T-helper 2 cell treated with Interferon-gamma antibody and Interleukin-4, amounts not matched to agents 5 μg/mL and 100 μg/mL, for 36 hours (primary cell): ENCODE data around the gene KRTAP10-10.
"Not testable (repeated sequence)": the region's sequence is repeated elsewhere in the genome, so short reads cannot be mapped to it uniquely, and the experiment has no call there.

Experiments used
- DNase-seq: peaks from one replicate; pipeline ENCODE4 v3.0.0; 2021; ENCODE audit warnings: low spot score
- H3K27ac Mint-ChIP-seq: one replicate; pipeline ENCODE4 v1.8.0; 2021; ENCODE audit warnings: mild to moderate bottlenecking, mixed read lengths
- H3K27me3 Mint-ChIP-seq: one replicate; pipeline ENCODE4 v1.8.0; 2021; ENCODE audit warnings: low read depth, mixed read lengths
- H3K36me3 Mint-ChIP-seq: one replicate; pipeline ENCODE4 v1.8.0; 2021; ENCODE audit warnings: low read depth, mixed read lengths
- H3K4me1 Mint-ChIP-seq: one replicate; pipeline ENCODE4 v1.8.0; 2021; ENCODE audit warnings: low read depth, mixed read lengths
- H3K4me3 Mint-ChIP-seq: one replicate; pipeline ENCODE4 v1.8.0; 2022; ENCODE audit warnings: mild to moderate bottlenecking, moderate library complexity, mixed read lengths
- H3K9me3 Mint-ChIP-seq: one replicate; pipeline ENCODE4 v1.8.0; 2021; ENCODE audit warnings: mixed read lengths

Gene KRTAP10-10, protein sequence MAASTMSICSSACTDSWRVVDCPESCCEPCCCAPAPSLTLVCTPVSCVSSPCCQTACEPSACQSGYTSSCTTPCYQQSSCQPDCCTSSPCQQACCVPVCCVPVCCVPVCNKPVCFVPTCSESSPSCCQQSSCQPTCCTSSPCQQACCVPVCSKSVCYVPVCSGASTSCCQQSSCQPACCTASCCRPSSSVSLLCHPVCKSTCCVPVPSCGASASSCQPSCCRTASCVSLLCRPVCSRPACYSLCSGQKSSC

GRCh38 chr21:44637018-44637850 lies at the start of gene KRTAP10-10:
Gene KRTAP10-10, plus strand, starts transcription at chr21:44637356. Its CDS starts 62 bp downstream, at chr21:44637418.
- DNase-seq: no peak
- no peak within 1 kb of the TSS for H3K4me3 Mint-ChIP-seq
- peaks cover 5% of the 10 kb centered on the region for H3K27me3 Mint-ChIP-seq
- H3K27ac Mint-ChIP-seq: no peak within 1 kb of the TSS
- peaks cover 33% of the 10 kb centered on the region for H3K9me3 Mint-ChIP-seq
- no peaks in the 10 kb centered on the region for H3K4me1 Mint-ChIP-seq
- H3K36me3 Mint-ChIP-seq: peaks cover 2% of the 10 kb centered on the region

DNA sequence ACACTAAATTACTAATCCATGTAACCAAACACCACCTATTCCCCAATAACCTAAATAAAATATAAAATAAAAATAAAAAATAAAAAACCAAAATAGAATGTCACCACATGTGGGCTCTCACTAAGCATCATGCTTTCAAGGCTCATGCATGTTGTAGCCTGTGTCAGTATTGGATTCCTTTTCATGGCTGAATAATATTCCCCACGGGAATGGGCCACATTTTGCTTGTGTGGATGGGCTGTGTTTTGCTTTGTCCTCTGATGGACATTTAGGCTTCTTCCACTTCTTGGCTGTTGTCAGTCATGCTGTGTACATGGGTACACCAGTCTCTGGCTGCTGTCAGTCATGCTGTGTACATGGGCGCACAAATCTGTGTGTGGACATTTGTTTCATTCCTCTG lies 48.1 kb upstream of the KRTAP10-10 start:
- H3K4me3 Mint-ChIP-seq: no peak overlapping the region
- peaks cover 2% of the 10 kb centered on the region for H3K4me1 Mint-ChIP-seq
- DNase-seq: no peak
- H3K9me3 Mint-ChIP-seq: no peaks in the 10 kb centered on the region
- H3K36me3 Mint-ChIP-seq: no peaks in the 10 kb centered on the region
- peaks cover 27% of the 10 kb centered on the region for H3K27me3 Mint-ChIP-seq
- H3K27ac Mint-ChIP-seq: no peak overlapping the region

- Mint-ChIP-seq H3K4me1 (no peaks in the 10 kb centered on the region), H3K27me3 (peaks cover 27% of the 10 kb centered on the region), H3K27ac (no peak overlapping the region), H3K36me3 (no peaks in the 10 kb centered on the region), H3K9me3 (no peaks in the 10 kb centered on the region), H3K4me3 (no peak overlapping the region)
- DNase-seq: no peak
Observed at GRCh38 chr21:44589586-44590305, 47.4 kb upstream of the KRTAP10-10 start.

GRCh38 chr21:44590311-44590721 lies 46.8 kb upstream of the KRTAP10-10 start:
- Mint-ChIP-seq H3K4me3 (no peak overlapping the region), H3K36me3 (no peaks in the 10 kb centered on the region), H3K27ac (no peak overlapping the region), H3K27me3 (peaks cover 24% of the 10 kb centered on the region), H3K4me1 (no peaks in the 10 kb centered on the region), H3K9me3 (no peaks in the 10 kb centered on the region)
- no peak for DNase-seq

DNA sequence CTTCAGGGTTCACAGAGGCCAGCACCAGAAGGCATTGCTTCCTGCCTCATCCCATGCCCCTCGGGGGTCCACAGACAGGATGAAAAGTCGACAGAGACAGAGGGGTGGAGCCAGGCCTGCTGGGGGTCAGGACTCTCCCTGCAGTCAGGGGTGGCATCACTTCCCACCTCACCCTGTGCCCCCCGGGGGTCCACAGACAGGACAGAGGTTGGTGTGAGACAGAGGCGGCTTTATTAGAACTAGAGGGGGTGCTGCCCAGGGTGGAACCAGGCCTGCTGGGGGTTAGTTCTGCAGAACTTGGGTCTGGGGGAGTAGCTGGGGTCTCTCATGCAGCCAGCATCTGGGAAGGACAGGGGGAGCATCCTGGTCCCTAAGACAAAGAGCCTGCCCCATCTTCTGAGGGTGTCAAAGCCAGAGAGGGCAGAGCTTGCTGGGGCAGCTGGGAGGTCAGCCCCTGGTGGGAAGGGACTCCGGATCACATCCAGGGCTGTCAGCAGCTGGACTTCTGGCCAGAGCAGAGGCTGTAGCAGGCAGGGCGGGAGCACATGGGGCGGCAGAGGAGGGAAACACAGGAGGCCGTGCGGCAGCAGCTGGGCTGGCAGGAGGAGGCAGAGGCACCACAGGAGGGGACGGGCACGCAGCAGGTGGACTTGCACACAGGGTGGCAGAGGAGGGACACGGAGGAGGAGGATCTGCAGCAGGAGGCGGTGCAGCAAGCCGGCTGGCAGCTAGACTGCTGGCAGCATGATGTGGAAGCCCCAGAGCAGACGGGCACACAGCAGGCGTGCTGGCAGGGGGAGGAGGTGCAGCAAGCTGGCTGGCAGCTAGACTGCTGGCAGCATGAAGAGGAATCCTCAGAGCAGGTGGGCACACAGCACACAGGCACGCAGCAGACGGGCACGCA lies 46.0 kb upstream of the KRTAP10-10 start:
- DNase-seq, H3K27ac Mint-ChIP-seq, H3K4me1 Mint-ChIP-seq, H3K36me3 Mint-ChIP-seq, H3K4me3 Mint-ChIP-seq, H3K9me3 Mint-ChIP-seq: not testable (repeated sequence)
- peaks cover 18% of the 10 kb centered on the region for H3K27me3 Mint-ChIP-seq

- not testable (repeated sequence) for H3K4me1 Mint-ChIP-seq, H3K27ac Mint-ChIP-seq, H3K4me3 Mint-ChIP-seq, H3K9me3 Mint-ChIP-seq, DNase-seq, H3K36me3 Mint-ChIP-seq
- H3K27me3 Mint-ChIP-seq: peaks cover 13% of the 10 kb centered on the region
Observed at GRCh38 chr21:44591801-44592130, 45.4 kb upstream of the KRTAP10-10 start.

DNA sequence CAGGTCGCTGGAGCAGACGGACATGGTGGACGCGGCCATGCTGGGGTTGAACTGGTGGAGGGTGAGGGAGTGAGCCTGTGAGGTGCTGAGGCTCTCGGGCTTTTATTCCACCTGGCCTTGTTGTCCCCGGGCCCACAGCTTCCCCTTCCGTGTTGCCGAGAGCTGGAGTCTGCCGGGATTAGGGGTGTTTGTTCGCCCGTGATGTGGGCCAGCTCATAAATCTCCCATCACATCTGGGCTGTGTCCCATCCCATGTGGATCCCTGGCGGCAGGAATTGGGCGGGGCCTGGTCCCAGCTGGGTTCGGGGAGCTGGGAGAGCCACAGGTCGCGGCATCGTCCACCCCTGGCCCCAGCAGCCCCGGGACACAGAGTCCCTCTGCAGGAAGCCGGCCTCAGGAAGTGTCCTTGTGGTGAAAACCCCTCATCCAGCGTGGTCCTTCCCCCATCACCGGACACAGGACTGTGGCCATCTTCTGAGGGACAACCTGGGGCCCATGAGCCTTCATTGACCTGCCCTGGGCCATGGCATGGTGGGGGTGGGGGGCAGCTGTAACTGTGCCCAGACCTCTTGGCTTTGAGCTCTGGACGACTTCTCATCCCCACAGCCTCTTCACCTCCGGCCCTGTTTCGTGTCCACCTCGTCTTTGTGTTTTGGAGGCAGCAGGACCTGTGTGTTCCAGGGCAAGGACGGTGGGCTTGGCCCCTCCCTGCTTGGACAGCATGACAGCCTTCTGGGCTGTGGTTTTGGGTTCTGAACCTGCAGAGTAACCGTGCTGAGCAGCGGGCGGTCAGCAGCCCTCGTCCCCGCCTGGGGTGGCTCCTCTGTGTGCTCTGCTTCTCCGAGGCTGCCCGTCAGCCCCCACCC lies 44.5 kb upstream of the KRTAP10-10 start, which contains the start of gene KRTAP10-6:
Gene KRTAP10-6, minus strand, starts transcription at position 60 of the 866 bp plus-strand sequence. Its CDS starts 21 bp downstream, at position 39.
- Mint-ChIP-seq H3K27ac (no peak within 1 kb of the TSS), H3K27me3 (peaks cover 5% of the 10 kb centered on the region), H3K9me3 (no peaks in the 10 kb centered on the region), H3K36me3 (no peaks in the 10 kb centered on the region), H3K4me3 (no peak within 1 kb of the TSS), H3K4me1 (no peaks in the 10 kb centered on the region)
- DNase-seq: no peak

- DNase-seq: no peak
- Mint-ChIP-seq H3K27me3 (peaks cover 2% of the 10 kb centered on the region), H3K9me3 (no peaks in the 10 kb centered on the region), H3K4me1 (no peaks in the 10 kb centered on the region), H3K4me3 (no peak overlapping the region), H3K27ac (no peak overlapping the region), H3K36me3 (no peaks in the 10 kb centered on the region)
Observed at GRCh38 chr21:44593598-44594405, 43.4 kb upstream of the KRTAP10-10 start.

DNA sequence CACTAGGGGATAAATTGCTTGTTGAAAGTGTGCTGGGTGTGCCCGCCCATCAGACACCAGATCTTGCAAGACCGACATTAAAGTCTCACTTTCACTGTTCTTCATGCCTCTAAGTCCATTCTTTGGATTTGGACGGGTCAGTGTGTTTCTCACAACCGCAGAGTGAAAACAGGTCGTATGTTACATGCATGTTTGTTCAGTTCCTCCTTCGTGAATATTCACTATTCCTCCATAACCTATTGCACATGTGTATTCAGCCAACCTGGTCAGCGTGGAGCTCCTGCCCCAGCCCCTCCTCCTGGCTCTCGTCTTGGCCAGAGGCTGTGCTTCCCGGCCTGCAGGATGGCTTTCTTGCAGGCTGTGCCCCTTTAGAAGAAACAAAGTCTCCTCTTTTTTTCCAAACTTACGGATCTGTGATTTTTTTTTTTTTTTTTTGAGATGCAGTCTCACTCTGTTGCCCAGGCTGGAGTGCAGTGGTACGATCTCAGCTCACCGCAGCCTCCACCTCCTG lies 42.7 kb upstream of the KRTAP10-10 start:
- Mint-ChIP-seq H3K36me3 (no peaks in the 10 kb centered on the region), H3K4me3 (no peak overlapping the region), H3K27ac (no peak overlapping the region), H3K4me1 (no peaks in the 10 kb centered on the region), H3K27me3 (peaks cover 2% of the 10 kb centered on the region), H3K9me3 (no peaks in the 10 kb centered on the region)
- DNase-seq: no peak

DNA sequence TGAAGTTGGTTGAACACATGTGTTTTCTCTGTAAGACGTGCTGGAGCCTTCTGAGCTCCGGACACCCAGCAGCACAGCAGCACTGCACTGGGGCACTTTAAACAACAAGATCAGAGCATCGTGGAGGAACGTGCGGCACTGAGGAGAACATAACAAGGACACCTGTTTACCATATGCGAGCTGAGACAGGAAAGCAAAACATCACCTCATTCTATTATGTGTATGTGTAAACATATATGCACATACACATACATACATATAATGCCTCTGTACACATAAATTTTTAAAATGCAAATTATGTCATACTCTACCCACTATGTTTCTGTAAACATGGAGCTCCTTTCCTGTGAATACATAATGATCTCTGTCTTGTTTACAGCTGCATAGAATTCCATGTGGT lies 41.6 kb upstream of the KRTAP10-10 start:
- Mint-ChIP-seq H3K36me3 (no peaks in the 10 kb centered on the region), H3K9me3 (no peaks in the 10 kb centered on the region), H3K4me1 (no peaks in the 10 kb centered on the region), H3K4me3 (no peak overlapping the region), H3K27me3 (peaks cover 2% of the 10 kb centered on the region), H3K27ac (no peak overlapping the region)
- DNase-seq: no peak

DNA sequence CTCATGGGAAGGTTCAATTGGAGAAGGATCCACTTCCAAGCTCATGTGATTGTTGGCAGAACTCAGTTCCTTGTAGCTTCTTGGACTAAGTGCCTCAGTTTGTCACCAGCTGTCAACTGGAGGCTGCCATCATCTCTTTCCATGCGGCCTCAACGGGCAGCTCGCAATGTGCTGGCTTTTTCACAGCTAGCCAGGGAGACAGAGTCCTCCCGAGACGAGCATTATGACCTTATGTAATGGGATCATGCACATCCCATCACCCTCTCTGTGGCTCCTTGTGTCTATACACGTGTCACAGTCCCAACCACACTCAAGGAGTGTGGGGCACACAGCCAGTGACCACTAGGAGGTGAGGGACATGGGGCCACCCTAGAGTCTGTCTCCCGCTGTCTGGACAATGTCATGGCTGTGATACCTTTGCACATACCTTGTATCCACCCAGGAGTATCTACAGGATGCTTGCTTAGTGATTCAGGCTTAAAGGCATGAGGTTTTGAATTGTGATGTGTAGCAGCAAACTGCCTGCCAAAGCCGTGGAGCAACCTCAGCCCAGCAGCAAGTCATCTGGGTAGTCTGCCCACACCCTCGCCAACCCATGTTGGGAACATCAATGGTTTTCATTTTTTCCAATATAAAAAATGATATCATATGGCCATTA lies 41.0 kb upstream of the KRTAP10-10 start:
- no peak for DNase-seq
- H3K4me1 Mint-ChIP-seq: no peaks in the 10 kb centered on the region
- peaks cover 2% of the 10 kb centered on the region for H3K27me3 Mint-ChIP-seq
- H3K9me3 Mint-ChIP-seq: no peaks in the 10 kb centered on the region
- no peak overlapping the region for H3K27ac Mint-ChIP-seq
- H3K4me3 Mint-ChIP-seq: no peak overlapping the region
- no peaks in the 10 kb centered on the region for H3K36me3 Mint-ChIP-seq

- no peaks in the 10 kb centered on the region for H3K36me3 Mint-ChIP-seq
- no peak overlapping the region for H3K27ac Mint-ChIP-seq
- H3K4me3 Mint-ChIP-seq: no peak overlapping the region
- no peak for DNase-seq
- H3K27me3 Mint-ChIP-seq: peaks cover 2% of the 10 kb centered on the region
- H3K9me3 Mint-ChIP-seq: no peaks in the 10 kb centered on the region
- no peaks in the 10 kb centered on the region for H3K4me1 Mint-ChIP-seq
Observed at GRCh38 chr21:44598061-44598460, 39.1 kb upstream of the KRTAP10-10 start.
